ENCODE data around the gene BOLA1. TPM values are rescaled to one million over a fixed set of nuclear protein-coding genes. Genes with fewer than 3 reads are reported as not detected.
"Not testable (repeated sequence)": the region's sequence is repeated elsewhere in the genome, so short reads cannot be mapped to it uniquely, and the experiment has no call there.

The BOLA1 gene
- total RNA-seq, 1 donor from 2014 or later, result 15.6 TPM

GRCh38 chr1:149885339-149886120 is 13.8 kb upstream of the BOLA1 start:
- peak; percentile 80 for DNase-seq (ENCODE audit: extremely low spot score, unreplicated experiment)
- Mint-ChIP-seq H3K27ac (no peak overlapping the region), H3K4me1 (ENCODE audit: unreplicated experiment) (no peaks in the 10 kb centered on the region), H3K27me3 (no peaks in the 10 kb centered on the region), H3K36me3 (no peaks in the 10 kb centered on the region), H3K4me3 (no peak overlapping the region), H3K9me3 (no peaks in the 10 kb centered on the region)
- TF ChIP-seq, protein P1, sequence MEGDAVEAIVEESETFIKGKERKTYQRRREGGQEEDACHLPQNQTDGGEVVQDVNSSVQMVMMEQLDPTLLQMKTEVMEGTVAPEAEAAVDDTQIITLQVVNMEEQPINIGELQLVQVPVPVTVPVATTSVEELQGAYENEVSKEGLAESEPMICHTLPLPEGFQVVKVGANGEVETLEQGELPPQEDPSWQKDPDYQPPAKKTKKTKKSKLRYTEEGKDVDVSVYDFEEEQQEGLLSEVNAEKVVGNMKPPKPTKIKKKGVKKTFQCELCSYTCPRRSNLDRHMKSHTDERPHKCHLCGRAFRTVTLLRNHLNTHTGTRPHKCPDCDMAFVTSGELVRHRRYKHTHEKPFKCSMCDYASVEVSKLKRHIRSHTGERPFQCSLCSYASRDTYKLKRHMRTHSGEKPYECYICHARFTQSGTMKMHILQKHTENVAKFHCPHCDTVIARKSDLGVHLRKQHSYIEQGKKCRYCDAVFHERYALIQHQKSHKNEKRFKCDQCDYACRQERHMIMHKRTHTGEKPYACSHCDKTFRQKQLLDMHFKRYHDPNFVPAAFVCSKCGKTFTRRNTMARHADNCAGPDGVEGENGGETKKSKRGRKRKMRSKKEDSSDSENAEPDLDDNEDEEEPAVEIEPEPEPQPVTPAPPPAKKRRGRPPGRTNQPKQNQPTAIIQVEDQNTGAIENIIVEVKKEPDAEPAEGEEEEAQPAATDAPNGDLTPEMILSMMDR (conservative IDR thresholded peaks at IDR 0.05), result peak; percentile 44

DNA sequence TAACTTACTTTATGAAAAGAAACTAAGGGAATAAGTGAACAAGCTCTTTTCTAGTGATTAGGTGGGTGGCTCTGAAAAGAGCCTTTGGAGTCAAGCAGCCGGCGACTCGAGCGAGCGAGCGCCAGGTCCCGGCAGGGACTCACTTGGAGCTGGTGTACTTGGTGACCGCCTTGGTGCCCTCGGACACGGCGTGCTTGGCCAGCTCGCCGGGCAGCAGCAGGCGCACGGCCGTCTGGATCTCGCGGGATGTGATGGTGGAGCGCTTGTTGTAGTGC is 13.3 kb upstream of the BOLA1 start:
- H3K27me3 Mint-ChIP-seq; DNase-seq (ENCODE audit: extremely low spot score, unreplicated experiment); H3K9me3 Mint-ChIP-seq; H3K27ac Mint-ChIP-seq; H3K36me3 Mint-ChIP-seq; H3K4me3 Mint-ChIP-seq; H3K4me1 Mint-ChIP-seq (ENCODE audit: unreplicated experiment): not testable (repeated sequence)
- TF ChIP-seq, protein P1 (conservative IDR thresholded peaks at IDR 0.05), result peak; percentile 8

DNA sequence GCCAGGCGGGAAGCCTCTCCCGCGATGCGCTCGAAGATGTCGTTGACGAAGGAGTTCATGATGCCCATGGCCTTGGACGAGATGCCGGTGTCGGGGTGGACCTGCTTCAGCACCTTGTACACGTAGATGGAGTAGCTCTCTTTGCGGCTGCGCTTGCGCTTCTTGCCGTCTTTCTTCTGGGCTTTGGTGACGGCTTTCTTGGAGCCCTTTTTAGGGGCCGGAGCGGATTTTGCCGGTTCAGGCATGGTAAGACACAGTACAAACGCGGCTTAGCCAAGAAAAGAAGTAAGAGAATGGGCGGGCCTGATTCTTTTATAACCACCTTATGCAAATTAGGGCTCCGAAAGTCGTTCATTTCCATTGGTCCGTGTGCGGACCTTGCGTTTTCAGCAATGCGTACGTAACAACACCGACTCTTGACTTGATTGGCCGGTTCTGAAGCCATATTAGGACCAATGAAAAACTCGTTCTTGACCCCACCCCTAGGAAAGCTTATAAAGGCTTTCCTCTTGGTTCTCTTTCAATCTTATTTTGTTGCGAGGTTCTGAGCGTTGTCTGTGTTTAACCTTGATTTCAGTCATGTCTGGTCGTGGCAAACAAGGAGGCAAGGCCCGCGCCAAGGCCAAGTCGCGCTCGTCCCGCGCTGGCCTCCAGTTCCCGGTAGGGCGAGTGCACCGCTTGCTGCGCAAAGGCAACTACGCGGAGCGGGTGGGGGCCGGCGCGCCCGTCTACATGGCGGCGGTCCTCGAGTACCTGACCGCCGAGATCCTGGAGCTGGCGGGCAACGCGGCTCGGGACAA is 12.8 kb upstream of the BOLA1 start:
- Mint-ChIP-seq H3K27me3 (no peaks in the 10 kb centered on the region), H3K4me1 (ENCODE audit: unreplicated experiment) (no peaks in the 10 kb centered on the region), H3K4me3 (no peak overlapping the region), H3K36me3 (no peaks in the 10 kb centered on the region), H3K27ac (no peak overlapping the region), H3K9me3 (no peaks in the 10 kb centered on the region)
- peak; percentile 84 for DNase-seq (ENCODE audit: extremely low spot score, unreplicated experiment)
- TF ChIP-seq, protein P1 (conservative IDR thresholded peaks at IDR 0.05), result no peak

DNA sequence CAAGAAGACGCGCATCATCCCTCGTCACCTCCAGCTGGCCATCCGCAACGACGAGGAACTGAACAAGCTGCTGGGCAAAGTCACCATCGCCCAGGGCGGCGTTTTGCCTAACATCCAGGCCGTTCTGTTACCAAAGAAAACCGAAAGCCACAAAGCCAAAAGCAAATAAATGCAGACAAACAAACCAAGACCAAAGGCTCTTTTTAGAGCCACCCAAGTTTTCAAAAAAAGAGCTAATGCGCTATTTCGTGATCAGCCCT is 12.2 kb upstream of the BOLA1 start:
- H3K36me3 Mint-ChIP-seq; H3K27ac Mint-ChIP-seq; H3K27me3 Mint-ChIP-seq; DNase-seq (ENCODE audit: extremely low spot score, unreplicated experiment); H3K9me3 Mint-ChIP-seq; H3K4me1 Mint-ChIP-seq (ENCODE audit: unreplicated experiment); H3K4me3 Mint-ChIP-seq: not testable (repeated sequence)

DNA sequence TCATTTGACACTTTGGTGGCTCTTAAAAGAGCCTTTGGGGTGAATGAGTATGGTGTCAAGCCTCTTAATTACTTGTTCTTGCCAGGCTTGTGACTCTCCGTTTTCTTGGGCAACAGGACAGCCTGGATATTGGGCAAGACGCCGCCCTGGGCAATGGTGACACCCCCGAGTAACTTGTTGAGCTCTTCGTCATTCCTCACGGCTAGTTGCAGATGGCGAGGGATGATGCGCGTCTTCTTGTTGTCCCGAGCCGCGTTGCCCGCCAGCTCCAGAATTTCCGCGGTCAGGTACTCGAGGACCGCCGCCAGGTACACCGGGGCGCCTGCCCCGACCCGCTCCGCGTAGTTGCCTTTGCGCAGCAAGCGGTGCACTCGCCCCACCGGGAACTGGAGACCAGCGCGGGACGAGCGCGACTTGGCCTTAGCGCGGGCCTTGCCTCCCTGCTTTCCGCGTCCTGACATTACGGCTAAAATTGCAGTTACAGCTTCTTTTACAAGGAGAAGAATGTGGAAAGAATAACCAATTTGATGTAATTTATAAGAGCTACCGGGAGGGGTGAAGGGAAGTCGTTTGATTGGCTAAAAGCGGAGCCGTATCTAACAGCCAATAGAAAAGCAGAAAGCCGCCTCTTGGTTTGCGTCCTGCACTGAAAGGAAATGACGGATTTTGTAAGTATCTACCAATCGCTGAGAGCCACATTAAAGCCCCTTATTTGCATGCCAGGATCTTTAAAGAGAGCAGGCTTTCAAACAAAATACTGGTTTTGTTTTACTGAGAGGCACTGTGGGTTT is 11.7 kb upstream of the BOLA1 start:
- H3K9me3 Mint-ChIP-seq, result no peaks in the 10 kb centered on the region
- no peaks in the 10 kb centered on the region for H3K27me3 Mint-ChIP-seq
- no peak overlapping the region for H3K27ac Mint-ChIP-seq
- H3K36me3 Mint-ChIP-seq, result no peaks in the 10 kb centered on the region
- TF ChIP-seq, protein P1 (conservative IDR thresholded peaks at IDR 0.05), result no peak
- H3K4me3 Mint-ChIP-seq, result no peak overlapping the region
- peak; percentile 82 for DNase-seq (ENCODE audit: extremely low spot score, unreplicated experiment)
- H3K4me1 Mint-ChIP-seq (ENCODE audit: unreplicated experiment), result no peaks in the 10 kb centered on the region
